ENCODE results near the gene OST4. TPM values are rescaled to one million over a fixed set of nuclear protein-coding genes. Genes with fewer than 3 reads are reported as not detected.

The OST4 gene
- total and polyA plus RNA-seq, 8 donors, result 231 to 407 (median 273) TPM

DNA sequence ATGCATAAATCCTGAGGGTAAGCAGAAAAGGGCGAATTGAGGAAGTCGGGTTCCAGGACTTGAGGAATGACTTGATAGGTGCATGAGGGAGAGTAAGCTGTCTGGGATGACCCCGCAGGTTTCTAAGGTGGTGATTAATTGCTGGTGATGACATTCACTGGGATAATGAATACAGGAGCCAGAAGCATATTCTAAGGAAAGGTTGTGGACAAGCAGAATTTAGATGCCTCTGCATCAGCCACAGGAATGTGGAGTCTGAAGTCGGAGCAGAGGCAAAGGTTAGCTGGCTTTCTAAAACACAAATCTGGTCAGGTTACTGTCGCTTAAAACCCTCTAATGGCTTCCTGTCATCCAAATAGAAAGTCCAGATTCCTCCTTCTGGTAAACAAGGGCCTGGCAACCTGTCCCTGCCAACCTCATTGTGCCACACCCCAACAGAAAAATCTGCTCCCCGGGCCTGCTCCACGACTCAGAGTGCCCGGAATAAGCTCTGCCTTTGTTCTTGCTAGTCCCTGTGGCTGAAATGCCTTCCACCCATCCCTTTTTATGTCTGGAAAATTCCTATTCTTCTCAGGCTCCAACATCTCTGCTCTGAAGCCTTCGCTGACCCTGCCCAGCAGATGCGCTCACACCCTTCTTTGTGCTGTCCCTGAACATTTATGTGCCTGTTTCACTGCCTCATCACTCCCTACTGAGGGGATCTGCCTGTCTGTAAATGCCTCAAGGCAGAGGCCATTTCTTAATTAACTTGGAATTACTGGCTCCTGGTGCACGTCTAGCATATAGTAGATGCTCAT, 50.0 kb downstream of the OST4 start:
- intact Hi-C loops (cut with DNase I), result no loop called here
- ATAC-seq, result peak; percentile 30
- H3K27ac ChIP-seq, result no peak overlapping the region

More for the DNA sequence above, 50.0 kb downstream of the OST4 start:
- Histone ChIP-seq H3K27me3 (no peaks in the 10 kb centered on the region), H3K36me3 (peaks cover 0 to 37% of the 10 kb centered on the region in 2 donors), H3K4me3 (no peak overlapping the region), H3K4me1 (peaks cover 3 to 7% of the 10 kb centered on the region in 2 donors), H3K9me3 (no peaks in the 10 kb centered on the region)
- DNase-seq, result no peak
- TF ChIP-seq, protein P1, sequence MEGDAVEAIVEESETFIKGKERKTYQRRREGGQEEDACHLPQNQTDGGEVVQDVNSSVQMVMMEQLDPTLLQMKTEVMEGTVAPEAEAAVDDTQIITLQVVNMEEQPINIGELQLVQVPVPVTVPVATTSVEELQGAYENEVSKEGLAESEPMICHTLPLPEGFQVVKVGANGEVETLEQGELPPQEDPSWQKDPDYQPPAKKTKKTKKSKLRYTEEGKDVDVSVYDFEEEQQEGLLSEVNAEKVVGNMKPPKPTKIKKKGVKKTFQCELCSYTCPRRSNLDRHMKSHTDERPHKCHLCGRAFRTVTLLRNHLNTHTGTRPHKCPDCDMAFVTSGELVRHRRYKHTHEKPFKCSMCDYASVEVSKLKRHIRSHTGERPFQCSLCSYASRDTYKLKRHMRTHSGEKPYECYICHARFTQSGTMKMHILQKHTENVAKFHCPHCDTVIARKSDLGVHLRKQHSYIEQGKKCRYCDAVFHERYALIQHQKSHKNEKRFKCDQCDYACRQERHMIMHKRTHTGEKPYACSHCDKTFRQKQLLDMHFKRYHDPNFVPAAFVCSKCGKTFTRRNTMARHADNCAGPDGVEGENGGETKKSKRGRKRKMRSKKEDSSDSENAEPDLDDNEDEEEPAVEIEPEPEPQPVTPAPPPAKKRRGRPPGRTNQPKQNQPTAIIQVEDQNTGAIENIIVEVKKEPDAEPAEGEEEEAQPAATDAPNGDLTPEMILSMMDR (IDR thresholded peaks at IDR 0.05), result no peak

Other genes starting within 250 kb of the OST4 start
- not detected for gene DPYSL5, start 223.5 kb downstream of the OST4 start, total RNA-seq
- gene DPYSL5, start 223.5 kb downstream of the OST4 start, polyA plus RNA-seq (ENCODE audit: insufficient read length in 6 of 6), result under 1 TPM; 0.07 to 0.37 (median 0.23) TPM
- 10 to 100 TPM; 13.5 to 23.5 TPM for gene MAPRE3, start 101.0 kb downstream of the OST4 start, total RNA-seq
- 10 to 100 TPM in 2 of 6 donors, 1 to 10 TPM in 4; 7.1 to 12.4 (median 9.4) TPM for gene MAPRE3, start 101.0 kb downstream of the OST4 start, polyA plus RNA-seq (ENCODE audit: insufficient read length in 6 of 6)
- 100 to 1,000 TPM in 1 of 2 donors, 10 to 100 TPM in 1; 84.6 to 105 TPM for gene TMEM214, start 38.7 kb downstream of the OST4 start, total RNA-seq
- gene TMEM214, start 38.7 kb downstream of the OST4 start, polyA plus RNA-seq (ENCODE audit: insufficient read length in 6 of 6), result 10 to 100 TPM; 59.8 to 90.4 (median 67.8) TPM
- gene AGBL5, start 20.0 kb downstream of the OST4 start, total RNA-seq, result 10 to 100 TPM; 12.0 to 20.6 TPM
- 10 to 100 TPM; 47.2 to 54.5 (median 51.9) TPM for gene AGBL5, start 20.0 kb downstream of the OST4 start, polyA plus RNA-seq (ENCODE audit: insufficient read length in 6 of 6)
- gene EMILIN1, start 7.0 kb upstream of the OST4 start, total RNA-seq, result 100 to 1,000 TPM; 151 to 161 TPM
- gene EMILIN1, start 7.0 kb upstream of the OST4 start, polyA plus RNA-seq (ENCODE audit: insufficient read length in 6 of 6), result 100 to 1,000 TPM; 137 to 268 (median 197) TPM
- gene KHK, start 15.1 kb upstream of the OST4 start, total RNA-seq, result 10 to 100 TPM in 1 of 2 donors, 1 to 10 TPM in 1; 4.6 to 11.5 TPM
- gene KHK, start 15.1 kb upstream of the OST4 start, polyA plus RNA-seq (ENCODE audit: insufficient read length in 6 of 6), result 1 to 10 TPM; 3.8 to 6.2 (median 4.4) TPM
- gene CGREF1, start 47.5 kb upstream of the OST4 start, total RNA-seq, result 1 to 10 TPM; 2.8 to 3.4 TPM
- under 1 TPM; 0.31 to 0.86 (median 0.56) TPM for gene CGREF1, start 47.5 kb upstream of the OST4 start, polyA plus RNA-seq (ENCODE audit: insufficient read length in 6 of 6)
- not detected for gene ABHD1, start 52.2 kb upstream of the OST4 start, total RNA-seq
- 1 to 10 TPM in 3 of 6 donors, under 1 TPM in 3; 0.69 to 1.3 (median 1.0) TPM for gene ABHD1, start 52.2 kb upstream of the OST4 start, polyA plus RNA-seq (ENCODE audit: insufficient read length in 6 of 6)
- gene PREB, start 63.0 kb upstream of the OST4 start, total RNA-seq, result 10 to 100 TPM; 50.8 to 65.3 TPM
- gene PREB, start 63.0 kb upstream of the OST4 start, polyA plus RNA-seq (ENCODE audit: insufficient read length in 6 of 6), result 10 to 100 TPM; 34.3 to 45.7 (median 38.2) TPM
- gene PRR30, start 67.8 kb upstream of the OST4 start, total RNA-seq, result not detected
- not detected for gene PRR30, start 67.8 kb upstream of the OST4 start, polyA plus RNA-seq (ENCODE audit: insufficient read length in 6 of 6)
- under 1 TPM; 0.08 to 0.50 TPM for gene TCF23, start 77.3 kb upstream of the OST4 start, total RNA-seq
- gene TCF23, start 77.3 kb upstream of the OST4 start, polyA plus RNA-seq (ENCODE audit: insufficient read length in 6 of 6), result under 1 TPM; 0.06 to 0.21 (median 0.08) TPM
- 100 to 1,000 TPM in 1 of 2 donors, 10 to 100 TPM in 1; 87.5 to 102 TPM for gene ATRAID, start 140.4 kb upstream of the OST4 start, total RNA-seq
- 100 to 1,000 TPM; 126 to 141 (median 130) TPM for gene ATRAID, start 140.4 kb upstream of the OST4 start, polyA plus RNA-seq (ENCODE audit: insufficient read length in 6 of 6)
- 10 to 100 TPM; 27.3 to 43.7 TPM for gene SLC5A6, start 140.6 kb upstream of the OST4 start, total RNA-seq
- 10 to 100 TPM; 24.1 to 47.2 (median 31.7) TPM for gene SLC5A6, start 140.6 kb upstream of the OST4 start, polyA plus RNA-seq (ENCODE audit: insufficient read length in 6 of 6)
- 10 to 100 TPM; 31.1 to 51.2 TPM for gene CAD, start 145.7 kb upstream of the OST4 start, total RNA-seq
- 10 to 100 TPM; 39.0 to 52.8 (median 44.9) TPM for gene CAD, start 145.7 kb upstream of the OST4 start, polyA plus RNA-seq (ENCODE audit: insufficient read length in 6 of 6)
- under 1 TPM; 0.39 to 0.64 TPM for gene SLC30A3, start 191.4 kb upstream of the OST4 start, total RNA-seq
- gene SLC30A3, start 191.4 kb upstream of the OST4 start, polyA plus RNA-seq (ENCODE audit: insufficient read length in 6 of 6), result under 1 TPM; 0.26 to 0.69 (median 0.48) TPM
- gene DNAJC5G, start 203.8 kb upstream of the OST4 start, total RNA-seq, result not detected
- under 1 TPM; 0.19 to 0.41 (median 0.30) TPM for gene DNAJC5G, start 203.8 kb upstream of the OST4 start, polyA plus RNA-seq (ENCODE audit: insufficient read length in 6 of 6)
- gene TRIM54, start 210.8 kb upstream of the OST4 start, total RNA-seq, result under 1 TPM in 1 of 2 donors, not detected in 1; 0.17 TPM
- under 1 TPM in 5 of 6 donors, not detected in 1; 0.07 to 0.14 (median 0.09) TPM for gene TRIM54, start 210.8 kb upstream of the OST4 start, polyA plus RNA-seq (ENCODE audit: insufficient read length in 6 of 6)
- 1 to 10 TPM; 1.5 to 2.6 TPM for gene UCN, start 236.8 kb upstream of the OST4 start, total RNA-seq
- 1 to 10 TPM; 1.3 to 2.4 (median 1.8) TPM for gene UCN, start 236.8 kb upstream of the OST4 start, polyA plus RNA-seq (ENCODE audit: insufficient read length in 6 of 6)